HepG2 (cell line): Measurements from ENCODE around the gene TMEM190. TPM values are rescaled to one million over a fixed set of nuclear protein-coding genes. Genes with fewer than 3 reads are reported as not detected.

Experiments
- ATF7 ChIP-seq, 2 experiments: fragments of 450-650 bp in 1 of 2; sonication (generic) in 1 of 2; formaldehyde crosslinking in 1 of 2; IDR thresholded peaks; 2 replicates each; pipeline versions ENCODE4 v1.4.0 to v1.6.1; 2016 to 2020; ENCODE audit warnings: antibody characterized with exemption in 1 of 2, mild to moderate bottlenecking in 1 of 2, missing genetic modification reagents in 1 of 2
- CCDC6 ChIP-seq: sonication (generic); formaldehyde crosslinking; IDR thresholded peaks from 2 replicates; pipeline ENCODE4 v1.8.1; 2022; ENCODE audit warnings: mild to moderate bottlenecking, missing genetic modification reagents, moderate library complexity
- CSRNP2 ChIP-seq: sonication (generic); formaldehyde crosslinking; conservative IDR thresholded peaks from 2 replicates; pipeline ENCODE4 v1.8.0; 2022; ENCODE audit warnings: low read depth, missing genetic modification reagents
- ELF3 ChIP-seq: IDR thresholded peaks from 2 replicates; pipeline ENCODE4 v1.6.1; 2016; ENCODE audit warnings: missing genetic modification reagents, missing compliant biosample characterization
- FOXA3 ChIP-seq: IDR thresholded peaks from 2 replicates; pipeline ENCODE4 v1.6.1; 2016; ENCODE audit warnings: missing genetic modification reagents, missing compliant biosample characterization
- FOXM1 ChIP-seq: sonication (generic); formaldehyde crosslinking; IDR thresholded peaks from 2 replicates; pipeline ENCODE4 v1.5.0; 2020; ENCODE audit warnings: missing genetic modification reagents
- KDM1A ChIP-seq: IDR thresholded peaks from 2 replicates; pipeline ENCODE4 v1.6.1; 2016; ENCODE audit warnings: missing compliant biosample characterization
- KLF15 ChIP-seq: sonication (generic); formaldehyde crosslinking; IDR thresholded peaks from 2 replicates; pipeline ENCODE4 v1.8.1; 2023; ENCODE audit warnings: borderline replicate concordance, mild to moderate bottlenecking, inconsistent platforms, missing genetic modification reagents, mixed read lengths
- MEIS2 ChIP-seq: sonication (generic); formaldehyde crosslinking; IDR thresholded peaks from 2 replicates; pipeline ENCODE4 v1.9.0; 2021; ENCODE audit warnings: mild to moderate bottlenecking, missing genetic modification reagents
- MTA1 ChIP-seq: sonication (generic); formaldehyde crosslinking; IDR thresholded peaks from 2 replicates; pipeline ENCODE4 v1.4.0; 2020; ENCODE audit warnings: missing genetic modification reagents, mild to moderate bottlenecking, borderline replicate concordance
- PHF8 ChIP-seq: sonication (generic); formaldehyde crosslinking; IDR thresholded peaks from 2 replicates; pipeline ENCODE4 v1.5.0; 2020; ENCODE audit warnings: missing genetic modification reagents
- ZBTB49 ChIP-seq: sonication (generic); formaldehyde crosslinking; IDR thresholded peaks from 2 replicates; pipeline ENCODE4 v1.4.0; 2020; ENCODE audit warnings: missing genetic modification reagents, borderline replicate concordance
- ZHX2 ChIP-seq, 2 experiments: sonication (generic) in 1 of 2; formaldehyde crosslinking in 1 of 2; IDR thresholded peaks; 2 replicates each; pipeline versions ENCODE4 v1.6.1 to v1.9.0; 2014 to 2022; ENCODE audit warnings: antibody characterized with exemption in 1 of 2, borderline replicate concordance in 1 of 2, inconsistent platforms in 1 of 2, low read depth in 1 of 2, missing genetic modification reagents in 1 of 2
- ZNF282 ChIP-seq: fragments of 450-650 bp; IDR thresholded peaks from 2 replicates; pipeline ENCODE4 v1.6.1; 2018; ENCODE audit not compliant: partially characterized antibody
- ZNF343 ChIP-seq: sonication (generic); formaldehyde crosslinking; IDR thresholded peaks from 2 replicates; pipeline ENCODE4 v1.4.0; 2020; ENCODE audit warnings: mild to moderate bottlenecking, missing genetic modification reagents
- ZNF367 ChIP-seq: sonication (generic); formaldehyde crosslinking; IDR thresholded peaks from 2 replicates; pipeline ENCODE4 v1.4.0; 2020; ENCODE audit warnings: missing genetic modification reagents, borderline replicate concordance
- ZNF530 ChIP-seq: sonication (generic); formaldehyde crosslinking; IDR thresholded peaks from 2 replicates; pipeline ENCODE4 v1.5.0; 2020; ENCODE audit warnings: low read depth, mild to moderate bottlenecking, missing genetic modification reagents
- ZNF773 ChIP-seq: sonication (generic); formaldehyde crosslinking; IDR thresholded peaks from 2 replicates; pipeline ENCODE4 v1.4.0; 2020; ENCODE audit warnings: missing genetic modification reagents, borderline replicate concordance
- polyA plus RNA-seq, 8 experiments: library from polyadenylated mRNA; depleted of rRNA in 3 of 8; stranded (reverse) in 7 of 8; unstranded in 1 of 8; fragments of >200 nt; fragmentation: Illumina TruSeq in 4 of 8; extraction: Trizol in 4 of 8; gene quantifications; 2 replicates each; pipeline versions ENCODE4 v1.2.1 to v1.2.3, GENCODE V29; 2011 to 2016; ENCODE audit warnings: low read depth in 4 of 8, missing spikeins in 1 of 8, mixed read lengths in 1 of 8; ENCODE audit not compliant: insufficient read depth in 1 of 8
- total RNA-seq, 5 experiments: library from RNA; depleted of rRNA; stranded (reverse); fragments of >200 nt; fragmentation: Illumina TruSeq; extraction: Trizol; gene quantifications; 2 replicates each; pipeline ENCODE4 v1.2.3, GENCODE V29; 2016; ENCODE audit warnings: low read depth in 1 of 5

TMEM190 gene
- total and polyA plus RNA-seq, 2 of the 13 experiments (the other 11 are each of a cell fraction or from before 2014, with no cell fraction given), result 0.35 to 0.83 TPM

GRCh38 chr19:55339105-55339888 lies 37.3 kb upstream of the TMEM190 start, which contains the start of gene KMT5C (continued):
- TF ChIP-seq CSRNP2 (CRISPR knock-in tag), result no peak
- no peak for TF ChIP-seq ZNF343 (CRISPR knock-in tag)
- TF ChIP-seq CCDC6 (CRISPR knock-in tag), result no peak
- TF ChIP-seq PHF8 (CRISPR knock-in tag), result no peak
- TF ChIP-seq ELF3 (CRISPR knock-in tag), result 0 out of 2 replicates have a peak, but pooled peaks have one; percentile 13
- peak; percentile 29 for TF ChIP-seq FOXA3
- TF ChIP-seq ZBTB49 (CRISPR knock-in tag), result no peak
- TF ChIP-seq FOXM1, result no peak
- TF ChIP-seq ZNF530 (CRISPR knock-in tag), result no peak
- no peak for TF ChIP-seq ZNF282
- TF ChIP-seq ZNF367 (CRISPR knock-in tag), result no peak
- no peak for TF ChIP-seq ATF7 (IDR thresholded peaks at IDR 0.05)
- TF ChIP-seq ATF7 (CRISPR knock-in tag; IDR thresholded peaks at IDR 0.05), result no peak
- TF ChIP-seq ZNF773, result no peak
- 0 out of 2 replicates have a peak, but pooled peaks have one; percentile 4 for TF ChIP-seq KDM1A (CRISPR knock-in tag)
- TF ChIP-seq MTA1 (CRISPR knock-in tag), result no peak
- peak; percentile 81; the same call in 1 of the 2 replicates for TF ChIP-seq MEIS2 (CRISPR knock-in tag)
- no peak for TF ChIP-seq KLF15
- peak; percentile 77 for TF ChIP-seq ZHX2 (IDR thresholded peaks at IDR 0.05; ENCODE audit: low read depth)
- TF ChIP-seq ZHX2 (CRISPR knock-in tag; IDR thresholded peaks at IDR 0.05; ENCODE audit: borderline replicate concordance), result no peak
